NOMO-1 treated with DMSO at 0.1 percent for 48 hours (cell line): Measurements from ENCODE around the gene CLMN.
"Not testable (repeated sequence)": the region's sequence is repeated elsewhere in the genome, so short reads cannot be mapped to it uniquely, and the experiment has no call there.

Experiments used
- DNase-seq: peaks from one replicate; lab custom pipeline; 2025; ENCODE audit not compliant: unreplicated experiment; lab: John Stamatoyannopoulos, UW

Gene CLMN

GRCh38 chr14:95289323-95290010, 30.2 kb downstream of the CLMN start:
- no peak for DNase-seq

GRCh38 chr14:95288672-95289322, 30.9 kb downstream of the CLMN start:
- no peak for DNase-seq

GRCh38 chr14:95287176-95287754, 32.4 kb downstream of the CLMN start:
- DNase-seq: no peak

GRCh38 chr14:95286645-95287044, 33.1 kb downstream of the CLMN start:
- no peak for DNase-seq

- DNase-seq: no peak
Observed at GRCh38 chr14:95285566-95285965, 34.1 kb downstream of the CLMN start.

GRCh38 chr14:95283802-95284201, 35.9 kb downstream of the CLMN start:
- DNase-seq: not testable (repeated sequence)

GRCh38 chr14:95282986-95283380, 36.7 kb downstream of the CLMN start:
- DNase-seq: not testable (repeated sequence)

- DNase-seq: no peak
Observed at GRCh38 chr14:95282354-95282985, 37.2 kb downstream of the CLMN start.

GRCh38 chr14:95281560-95282176, 38.0 kb downstream of the CLMN start:
- no peak for DNase-seq

- no peak for DNase-seq
Observed at GRCh38 chr14:95275494-95275893, 44.2 kb downstream of the CLMN start.

- no peak for DNase-seq
Observed at GRCh38 chr14:95274874-95275273, 44.8 kb downstream of the CLMN start.

GRCh38 chr14:95274279-95274678, 45.4 kb downstream of the CLMN start:
- no peak for DNase-seq

GRCh38 chr14:95273001-95273978, 46.4 kb downstream of the CLMN start:
- DNase-seq: no peak

GRCh38 chr14:95272057-95272456, 47.7 kb downstream of the CLMN start:
- DNase-seq: no peak

GRCh38 chr14:95270203-95270602, 49.5 kb downstream of the CLMN start:
- no peak for DNase-seq

- DNase-seq: no peak
Observed at GRCh38 chr14:95269493-95269892, 50.2 kb downstream of the CLMN start.

GRCh38 chr14:95268350-95268749, 51.4 kb downstream of the CLMN start:
- DNase-seq: no peak

GRCh38 chr14:95267306-95267705, 52.4 kb downstream of the CLMN start:
- DNase-seq: no peak

- peak; percentile 97 for DNase-seq
Observed at GRCh38 chr14:95265106-95266094, 54.3 kb downstream of the CLMN start.
